MM.1S (cell line): Measurements from ENCODE around the gene CHAC2.
"Not testable (repeated sequence)": the region's sequence is repeated elsewhere in the genome, so short reads cannot be mapped to it uniquely, and the experiment has no call there.

Experiments
- DNase-seq: peaks from one replicate; pipeline ENCODE4 v3.0.0-alpha.2; 2015
- H2AFZ ChIP-seq: fragments of 300-600 bp; sonication (generic); 2 replicates; pipeline ENCODE4 v1.6.0; 2016; ENCODE audit warnings: antibody characterized with exemption, low read length
- H3F3A ChIP-seq: fragments of 300-600 bp; sonication (generic); 2 replicates; pipeline ENCODE4 v1.6.1; 2016; ENCODE audit warnings: mild to moderate bottlenecking, antibody characterized with exemption, low read length, moderate library complexity, mixed read lengths; ENCODE audit not compliant: insufficient read depth
- H3K27ac ChIP-seq: fragments of 300-600 bp; sonication (generic); 2 replicates; pipeline ENCODE4 v1.5.1; 2016; ENCODE audit warnings: mild to moderate bottlenecking, low read length
- H3K27me3 ChIP-seq: fragments of 300-600 bp; sonication (generic); replicated peaks from 2 replicates; pipeline ENCODE4 v1.6.0; 2016; ENCODE audit warnings: low read length; ENCODE audit not compliant: insufficient read depth
- H3K36me3 ChIP-seq: fragments of 300-600 bp; sonication (generic); replicated peaks from 2 replicates; pipeline ENCODE4 v1.6.1; 2016; ENCODE audit warnings: mild to moderate bottlenecking, low read length, mixed read lengths; ENCODE audit not compliant: insufficient read depth
- H3K4me1 ChIP-seq: fragments of 300-600 bp; sonication (generic); 2 replicates; pipeline ENCODE4 v1.6.1; 2016; ENCODE audit warnings: low read length, mixed read lengths
- H3K4me2 ChIP-seq: fragments of 300-600 bp; sonication (generic); 2 replicates; pipeline ENCODE4 v1.6.0; 2016; ENCODE audit warnings: low read depth, low read length
- H3K4me3 ChIP-seq: fragments of 300-600 bp; sonication (generic); 2 replicates; pipeline ENCODE4 v1.5.1; 2016; ENCODE audit warnings: low read length, mixed read lengths
- H3K79me2 ChIP-seq: fragments of 300-600 bp; sonication (generic); 2 replicates; pipeline ENCODE4 v1.6.1; 2016; ENCODE audit warnings: mixed run types, low read length, mixed read lengths
- H3K9ac ChIP-seq: fragments of 300-600 bp; sonication (generic); 2 replicates; pipeline ENCODE4 v1.6.1; 2016; ENCODE audit warnings: low read length, mixed read lengths
- H3K9me2 ChIP-seq: fragments of 300-600 bp; sonication (generic); replicated peaks from 2 replicates; pipeline ENCODE4 v1.6.1; 2016; ENCODE audit warnings: mild to moderate bottlenecking, low read length, mixed read lengths; ENCODE audit not compliant: insufficient read depth
- H3K9me3 ChIP-seq: fragments of 300-600 bp; sonication (generic); replicated peaks from 2 replicates; pipeline ENCODE4 v1.6.1; 2016; ENCODE audit warnings: mild to moderate bottlenecking, low read length, mixed read lengths; ENCODE audit not compliant: insufficient read depth
- H4K20me1 ChIP-seq: fragments of 300-600 bp; sonication (generic); 2 replicates; pipeline ENCODE4 v1.6.1; 2016; ENCODE audit warnings: mild to moderate bottlenecking, low read length, moderate library complexity, mixed read lengths; ENCODE audit not compliant: insufficient read depth
- EZH2 ChIP-seq: fragments of 300-600 bp; sonication (generic); optimal IDR thresholded peaks from 2 replicates; pipeline ENCODE3; 2017; ENCODE audit warnings: low read depth, mild to moderate bottlenecking, antibody characterized with exemption, low read length, mixed read lengths
- EZH2phosphoT487 ChIP-seq: fragments of 300-600 bp; sonication (generic); IDR thresholded peaks from 2 replicates; pipeline ENCODE4 v1.6.1; 2018; ENCODE audit warnings: antibody characterized with exemption, low read length
- TF ChIP-seq, protein P1 (sequence below): fragments of 300-600 bp; sonication (generic); IDR thresholded peaks from 2 replicates; pipeline ENCODE4 v1.5.1; 2016; ENCODE audit warnings: antibody characterized with exemption, low read length, mixed read lengths

The CHAC2 gene

DNA sequence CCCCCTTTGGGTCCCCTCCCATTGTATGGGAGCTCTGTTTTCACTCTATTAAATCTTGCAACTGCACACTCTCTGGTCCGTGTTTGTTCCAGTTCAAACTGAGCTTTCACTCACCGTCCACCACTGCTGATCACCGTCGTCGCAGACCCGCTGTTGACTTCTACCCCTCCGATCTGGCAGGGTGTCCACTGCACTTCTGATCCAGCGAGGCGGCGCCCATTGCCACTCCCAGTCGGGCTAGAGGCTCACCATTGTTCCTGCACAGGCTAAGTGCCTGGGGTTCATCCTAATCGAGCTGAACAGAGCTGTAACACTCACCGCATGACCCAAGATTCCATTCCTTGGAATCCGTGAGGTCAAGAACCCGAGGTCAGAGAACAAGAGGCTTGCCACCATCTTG lies 11.0 kb upstream of the CHAC2 start:
- Histone ChIP-seq H3K36me3 (no peaks in the 10 kb centered on the region), H3K4me3 (no peak overlapping the region), H2AFZ (no peak overlapping the region), H3K9me3 (no peaks in the 10 kb centered on the region), H3F3A (peaks cover 5% of the 10 kb centered on the region), H3K4me2 (no peak overlapping the region), H3K9ac (no peak overlapping the region), H3K9me2 (no peaks in the 10 kb centered on the region), H3K27ac (no peak overlapping the region), H3K4me1 (peaks cover 16% of the 10 kb centered on the region), H3K79me2 (0 out of 2 replicates have a peak, but pooled peaks cover 3% of the 10 kb centered on the region), H4K20me1 (no peaks in the 10 kb centered on the region), H3K27me3 (no peaks in the 10 kb centered on the region)
- no peak for DNase-seq
- TF ChIP-seq, protein P1, sequence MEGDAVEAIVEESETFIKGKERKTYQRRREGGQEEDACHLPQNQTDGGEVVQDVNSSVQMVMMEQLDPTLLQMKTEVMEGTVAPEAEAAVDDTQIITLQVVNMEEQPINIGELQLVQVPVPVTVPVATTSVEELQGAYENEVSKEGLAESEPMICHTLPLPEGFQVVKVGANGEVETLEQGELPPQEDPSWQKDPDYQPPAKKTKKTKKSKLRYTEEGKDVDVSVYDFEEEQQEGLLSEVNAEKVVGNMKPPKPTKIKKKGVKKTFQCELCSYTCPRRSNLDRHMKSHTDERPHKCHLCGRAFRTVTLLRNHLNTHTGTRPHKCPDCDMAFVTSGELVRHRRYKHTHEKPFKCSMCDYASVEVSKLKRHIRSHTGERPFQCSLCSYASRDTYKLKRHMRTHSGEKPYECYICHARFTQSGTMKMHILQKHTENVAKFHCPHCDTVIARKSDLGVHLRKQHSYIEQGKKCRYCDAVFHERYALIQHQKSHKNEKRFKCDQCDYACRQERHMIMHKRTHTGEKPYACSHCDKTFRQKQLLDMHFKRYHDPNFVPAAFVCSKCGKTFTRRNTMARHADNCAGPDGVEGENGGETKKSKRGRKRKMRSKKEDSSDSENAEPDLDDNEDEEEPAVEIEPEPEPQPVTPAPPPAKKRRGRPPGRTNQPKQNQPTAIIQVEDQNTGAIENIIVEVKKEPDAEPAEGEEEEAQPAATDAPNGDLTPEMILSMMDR, result no peak
- TF ChIP-seq EZH2 (no peak), EZH2phosphoT487 (no peak)

DNA sequence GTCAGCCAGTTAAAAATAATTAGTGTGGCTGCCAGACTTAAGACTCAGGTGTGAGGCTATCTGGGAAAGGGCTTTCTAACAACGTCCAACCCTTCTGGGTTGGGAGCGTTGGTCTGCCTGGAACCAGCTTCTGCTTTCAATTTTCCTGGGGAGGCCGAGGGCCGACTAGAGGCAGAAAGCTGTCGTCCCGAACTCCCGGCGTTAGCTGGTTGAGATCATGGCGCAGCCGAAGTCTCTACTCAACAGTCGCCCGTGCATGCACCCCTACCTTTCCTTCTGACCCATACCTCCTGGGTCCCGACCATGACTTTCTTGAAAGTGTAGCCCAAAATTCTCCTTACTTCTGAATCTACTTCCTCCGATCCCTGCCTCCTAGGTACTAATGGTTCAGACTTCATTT lies 10.4 kb upstream of the CHAC2 start:
- H3K4me3 ChIP-seq, H3F3A ChIP-seq, DNase-seq, H3K27ac ChIP-seq, H3K4me2 ChIP-seq, H3K36me3 ChIP-seq, H3K79me2 ChIP-seq, H4K20me1 ChIP-seq, H3K9me3 ChIP-seq, H3K27me3 ChIP-seq, H3K9ac ChIP-seq, H3K9me2 ChIP-seq, H2AFZ ChIP-seq: not testable (repeated sequence)
- peaks cover 10% of the 10 kb centered on the region for H3K4me1 ChIP-seq

DNA sequence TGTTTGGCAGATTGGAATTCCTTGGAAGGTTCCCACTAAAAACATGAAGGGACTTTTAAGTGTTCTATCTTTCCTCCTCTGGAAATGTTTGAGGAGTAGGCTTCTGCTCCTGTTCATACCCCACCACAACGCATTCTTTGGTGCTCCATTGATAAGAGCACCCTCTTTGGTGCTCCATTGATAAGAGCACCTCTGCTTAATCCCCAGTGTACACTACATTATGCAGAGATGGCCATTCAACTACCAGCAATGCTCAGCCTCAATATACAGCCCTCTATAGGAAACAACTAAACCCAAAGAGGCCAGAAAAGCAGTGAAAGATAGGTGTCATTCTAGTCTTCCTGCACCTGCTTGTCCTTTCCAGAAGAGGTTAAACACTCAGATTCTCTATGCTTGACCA lies 1.8 kb upstream of the CHAC2 start:
- Histone ChIP-seq H3K4me3 (no peak overlapping the region), H3K9ac (no peak overlapping the region), H3K27ac (no peak overlapping the region), H2AFZ (no peak overlapping the region), H3K4me2 (peak overlapping the region; percentile 63; the same call in 1 of the 2 replicates), H3K9me2 (no peaks in the 10 kb centered on the region), H4K20me1 (no peaks in the 10 kb centered on the region), H3K36me3 (no peaks in the 10 kb centered on the region), H3K4me1 (peaks cover 21% of the 10 kb centered on the region), H3F3A (no peaks in the 10 kb centered on the region; the same call in none of the 2 replicates), H3K79me2 (peaks cover 39% of the 10 kb centered on the region), H3K9me3 (no peaks in the 10 kb centered on the region), H3K27me3 (no peaks in the 10 kb centered on the region)
- no peak for TF ChIP-seq EZH2
- TF ChIP-seq, protein P1, result no peak
- TF ChIP-seq EZH2phosphoT487, result no peak
- DNase-seq, result peak; percentile 10

DNA sequence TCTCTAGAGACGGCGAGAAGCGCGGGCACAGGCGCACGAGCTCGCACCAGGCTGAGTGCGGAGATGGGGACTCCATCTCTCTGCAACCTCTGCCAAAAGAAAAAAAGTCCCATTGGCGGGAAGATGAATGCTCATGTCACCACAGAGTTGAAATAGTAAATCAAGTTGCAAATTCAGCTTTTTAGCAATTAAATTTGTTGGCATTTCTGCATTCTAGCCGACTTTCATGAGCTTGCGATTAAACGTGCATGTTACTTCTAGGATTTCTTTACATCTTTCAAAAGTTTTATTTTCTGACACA lies 588 bp downstream of the CHAC2 start:
- Histone ChIP-seq H3F3A (no peaks in the 10 kb centered on the region; the same call in none of the 2 replicates), H3K9ac (peak overlapping the region; percentile 77), H3K27me3 (no peaks in the 10 kb centered on the region), H3K4me2 (peak overlapping the region; percentile 63), H3K9me2 (no peaks in the 10 kb centered on the region), H3K27ac (peak overlapping the region; percentile 72), H3K79me2 (peaks cover 60% of the 10 kb centered on the region), H2AFZ (peak overlapping the region; percentile 83), H3K4me3 (peak overlapping the region; percentile 85), H3K4me1 (peaks cover 21% of the 10 kb centered on the region), H3K9me3 (no peaks in the 10 kb centered on the region), H4K20me1 (no peaks in the 10 kb centered on the region), H3K36me3 (no peaks in the 10 kb centered on the region)
- no peak for DNase-seq
- no peak for TF ChIP-seq EZH2
- TF ChIP-seq, protein P1, result no peak
- TF ChIP-seq EZH2phosphoT487, result no peak
